Thyroid gland (tissue), 4 donors: Measurements from ENCODE around the gene CHCHD6. TPM values are rescaled to one million over a fixed set of nuclear protein-coding genes. Genes with fewer than 3 reads are reported as not detected.
A peak's percentile ranks its signal among the peaks of the same experiment; 100 is the strongest.

ENCODE experiments used
- DNase-seq, 2 donors: peaks; one replicate each; pipeline ENCODE4 v3.0.0-alpha.2; 2019
- H3K27ac ChIP-seq, 3 donors: fragments of 200-600 bp; sonication (generic); 1 replicate in 2 of 3; 2 replicates in 1 of 3; pipeline ENCODE4 v1.5.1; 2016 to 2019; ENCODE audit warnings: mild to moderate bottlenecking in 1 of 3, moderate library complexity in 1 of 3
- H3K27me3 ChIP-seq: fragments of 200-600 bp; sonication (generic); one replicate; pipeline ENCODE4 v1.5.1; 2019
- H3K36me3 ChIP-seq, 2 donors: fragments of 200-600 bp; sonication (generic); one replicate each; pipeline ENCODE4 v1.5.1; 2016 to 2019
- H3K4me1 ChIP-seq, 2 donors: fragments of 200-600 bp; sonication (generic); one replicate each; pipeline ENCODE4 v1.5.1; 2017 to 2019
- H3K4me3 ChIP-seq, 3 donors: fragments of 200-600 bp; sonication (generic); replicated peaks in 1 of 3; 1 replicate in 2 of 3; 2 replicates in 1 of 3; pipeline ENCODE4 v1.5.1; 2016; ENCODE audit warnings: mild to moderate bottlenecking in 1 of 3
- H3K9me3 ChIP-seq: fragments of 200-600 bp; sonication (generic); one replicate; pipeline ENCODE4 v1.5.1; 2017
- CTCF ChIP-seq, 6 experiments: fragments of 200-600 bp in 3 of 6; fragments of 450-650 bp in 3 of 6; sonication (generic) in 3 of 6; IDR thresholded peaks; one replicate each; pipeline ENCODE4 v1.5.1; 2016 to 2019; ENCODE audit warnings: antibody characterized with exemption in 6 of 6, mild to moderate bottlenecking in 2 of 6, inconsistent platforms in 1 of 6, moderate library complexity in 1 of 6
- POLR2A ChIP-seq, 2 donors: fragments of 450-650 bp; IDR thresholded peaks; one replicate each; pipeline ENCODE4 v1.6.1; 2017; ENCODE audit warnings: antibody characterized with exemption in 2 of 2, mild to moderate bottlenecking in 2 of 2, moderate library complexity in 1 of 2
- WGBS, 2 donors: methylation state at CpG; one replicate each; pipeline ENCODE4 v1.1.5; 2017; 5-methylcytosine and 5-hydroxymethylcytosine counted together
- intact Hi-C: fragments of 100-400 bp; cut with DNase I; formaldehyde crosslinking; loops from one replicate; pipeline ENCODE4 v1.15.1; 2023
- total RNA-seq, 4 donors: library from RNA; depleted of rRNA; stranded (reverse); fragments of >200 nt; gene quantifications; one replicate each; pipeline ENCODE4 v1.2.3, GENCODE V29; 2016

Gene CHCHD6
- total RNA-seq, 4 donors from 2014 or later: 22.9 to 27.8 (median 24.4) TPM

GRCh38 chr3:126742057-126742456 is 38.0 kb downstream of the CHCHD6 start:
- intact Hi-C loops: no loop called here

GRCh38 chr3:126743350-126743749 is 39.3 kb downstream of the CHCHD6 start:
- no peaks in the 10 kb centered on the region for H3K9me3 ChIP-seq
- H3K4me1 ChIP-seq: peaks cover 18 to 36% of the 10 kb centered on the region in 2 donors
- no peak overlapping the region for H3K27ac ChIP-seq
- H3K27me3 ChIP-seq: no peaks in the 10 kb centered on the region
- 93 to 96% methylated on average over 4 to 5 of the region's 5 CpGs for WGBS, 2 donors
- no peaks in the 10 kb centered on the region for H3K36me3 ChIP-seq
- no peak for DNase-seq
- TF ChIP-seq POLR2A (IDR thresholded peaks at IDR 0.05): no peak
- no peak for TF ChIP-seq CTCF (IDR thresholded peaks at IDR 0.05)
- no peak overlapping the region for H3K4me3 ChIP-seq
- intact Hi-C loops: no loop called here

More at GRCh38 chr3:126742057-126742456, 38.0 kb downstream of the CHCHD6 start:
- DNase-seq: no peak
- H3K9me3 ChIP-seq: no peaks in the 10 kb centered on the region
- WGBS, 2 donors: 94 to 96% methylated on average over 5 of the region's 5 CpGs
- H3K27ac ChIP-seq: no peak overlapping the region
- no peak overlapping the region for H3K4me3 ChIP-seq
- no peaks in the 10 kb centered on the region for H3K27me3 ChIP-seq
- H3K36me3 ChIP-seq: no peaks in the 10 kb centered on the region
- H3K4me1 ChIP-seq: peaks cover 11 to 23% of the 10 kb centered on the region in 2 donors
- TF ChIP-seq CTCF (IDR thresholded peaks at IDR 0.05): no peak

GRCh38 chr3:126743781-126744180 is 39.7 kb downstream of the CHCHD6 start:
- Histone ChIP-seq H3K4me3 (no peak overlapping the region), H3K4me1 (peaks cover 18 to 36% of the 10 kb centered on the region in 2 donors), H3K27me3 (no peaks in the 10 kb centered on the region), H3K36me3 (no peaks in the 10 kb centered on the region), H3K9me3 (no peaks in the 10 kb centered on the region), H3K27ac (no peak overlapping the region)
- no peak for TF ChIP-seq CTCF (IDR thresholded peaks at IDR 0.05)
- no peak for TF ChIP-seq POLR2A (IDR thresholded peaks at IDR 0.05)
- intact Hi-C loops: no loop called here
- DNase-seq: no peak
- 90 to 94% methylated on average over 5 of the region's 5 CpGs for WGBS, 2 donors

- Histone ChIP-seq H3K9me3 (no peaks in the 10 kb centered on the region), H3K27me3 (no peaks in the 10 kb centered on the region), H3K4me1 (peaks cover 18 to 36% of the 10 kb centered on the region in 2 donors), H3K27ac (peak overlapping the region; percentile 17 to 79 (median 71)), H3K4me3 (no peak overlapping the region), H3K36me3 (no peaks in the 10 kb centered on the region)
- no peak for TF ChIP-seq CTCF (IDR thresholded peaks at IDR 0.05)
- no peak for TF ChIP-seq POLR2A (IDR thresholded peaks at IDR 0.05)
- peak; percentile 92 for DNase-seq
- 61 to 88% methylated on average over 3 to 5 of the region's 6 CpGs for WGBS, 2 donors
- intact Hi-C loops: loop anchor here (5.0 kb wide), 1 partner anchor 64 kb away; no protein-coding TSS in a partner anchor
These were observed 41.8 kb downstream of the CHCHD6 start for GRCh38 chr3:126745760-126746394.

GRCh38 chr3:126746395-126747177 is 42.5 kb downstream of the CHCHD6 start:
- Histone ChIP-seq H3K27me3 (no peaks in the 10 kb centered on the region), H3K4me1 (peaks cover 18 to 36% of the 10 kb centered on the region in 2 donors), H3K4me3 (no peak overlapping the region), H3K9me3 (no peaks in the 10 kb centered on the region), H3K36me3 (no peaks in the 10 kb centered on the region), H3K27ac (peak overlapping the region; percentile 11 to 79 (median 71))
- no peak for TF ChIP-seq POLR2A (IDR thresholded peaks at IDR 0.05)
- peak in 4 of 6 experiments; percentile 33 to 47 (median 44) for TF ChIP-seq CTCF (IDR thresholded peaks at IDR 0.05)
- whole genome bisulfite sequencing, 2 donors: 54 to 57% methylated on average over 18 of the region's 18 CpGs
- DNase-seq: peak; percentile 82 to 84
- intact Hi-C loops: loop anchor here (5.0 kb wide), 1 partner anchor 64 kb away; no protein-coding TSS in a partner anchor
